ENCODE measurements around the gene ZFHX3. TPM values are rescaled to one million over a fixed set of nuclear protein-coding genes. Genes with fewer than 3 reads are reported as not detected.

ZFHX3 gene
- polyA plus RNA-seq, 1 donor from 2014 or later = 26.4 TPM

DNA sequence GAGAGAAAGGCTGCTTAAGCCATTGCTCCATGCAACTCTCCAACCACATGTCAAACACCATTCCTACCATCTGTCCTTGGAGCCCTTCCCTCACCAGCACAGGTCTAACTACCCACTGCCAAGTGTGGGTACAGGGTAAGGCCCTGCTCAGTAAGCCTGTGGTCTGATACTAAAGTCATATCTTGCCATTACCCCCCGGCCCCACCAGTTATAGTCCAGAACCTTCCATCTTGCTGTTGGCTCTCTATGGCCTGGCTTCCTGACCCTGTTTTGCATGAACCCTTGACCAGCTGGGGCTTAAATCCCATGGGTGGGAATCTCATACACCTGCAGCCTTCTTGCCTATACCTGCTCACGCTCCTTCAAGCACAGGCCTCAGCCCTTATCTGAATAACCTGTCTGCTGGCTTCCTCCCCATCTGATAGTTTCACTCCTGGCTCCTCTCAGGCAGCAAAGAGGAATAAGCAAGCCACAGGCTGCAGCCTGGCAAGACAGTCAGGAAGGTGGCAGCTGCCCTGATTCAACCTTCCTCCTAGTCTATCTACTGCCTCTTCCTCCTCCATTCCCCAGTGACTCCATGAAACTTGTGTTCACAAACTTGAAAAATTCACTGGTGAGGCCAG is 64.1 kb downstream of the ZFHX3 start:
- no peak overlapping the region for H3K4me2 ChIP-seq (ENCODE audit: low read length)
- no peak overlapping the region for H2AFZ ChIP-seq (ENCODE audit: low read depth, low read length)
- no peaks in the 10 kb centered on the region for H3K9me3 ChIP-seq (ENCODE audit: low read length)
- TF ChIP-seq, protein P1, sequence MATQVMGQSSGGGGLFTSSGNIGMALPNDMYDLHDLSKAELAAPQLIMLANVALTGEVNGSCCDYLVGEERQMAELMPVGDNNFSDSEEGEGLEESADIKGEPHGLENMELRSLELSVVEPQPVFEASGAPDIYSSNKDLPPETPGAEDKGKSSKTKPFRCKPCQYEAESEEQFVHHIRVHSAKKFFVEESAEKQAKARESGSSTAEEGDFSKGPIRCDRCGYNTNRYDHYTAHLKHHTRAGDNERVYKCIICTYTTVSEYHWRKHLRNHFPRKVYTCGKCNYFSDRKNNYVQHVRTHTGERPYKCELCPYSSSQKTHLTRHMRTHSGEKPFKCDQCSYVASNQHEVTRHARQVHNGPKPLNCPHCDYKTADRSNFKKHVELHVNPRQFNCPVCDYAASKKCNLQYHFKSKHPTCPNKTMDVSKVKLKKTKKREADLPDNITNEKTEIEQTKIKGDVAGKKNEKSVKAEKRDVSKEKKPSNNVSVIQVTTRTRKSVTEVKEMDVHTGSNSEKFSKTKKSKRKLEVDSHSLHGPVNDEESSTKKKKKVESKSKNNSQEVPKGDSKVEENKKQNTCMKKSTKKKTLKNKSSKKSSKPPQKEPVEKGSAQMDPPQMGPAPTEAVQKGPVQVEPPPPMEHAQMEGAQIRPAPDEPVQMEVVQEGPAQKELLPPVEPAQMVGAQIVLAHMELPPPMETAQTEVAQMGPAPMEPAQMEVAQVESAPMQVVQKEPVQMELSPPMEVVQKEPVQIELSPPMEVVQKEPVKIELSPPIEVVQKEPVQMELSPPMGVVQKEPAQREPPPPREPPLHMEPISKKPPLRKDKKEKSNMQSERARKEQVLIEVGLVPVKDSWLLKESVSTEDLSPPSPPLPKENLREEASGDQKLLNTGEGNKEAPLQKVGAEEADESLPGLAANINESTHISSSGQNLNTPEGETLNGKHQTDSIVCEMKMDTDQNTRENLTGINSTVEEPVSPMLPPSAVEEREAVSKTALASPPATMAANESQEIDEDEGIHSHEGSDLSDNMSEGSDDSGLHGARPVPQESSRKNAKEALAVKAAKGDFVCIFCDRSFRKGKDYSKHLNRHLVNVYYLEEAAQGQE (IDR thresholded peaks at IDR 0.05; ENCODE audit: borderline replicate concordance) = no peak
- no peak for TF ChIP-seq RAD21 (conservative IDR thresholded peaks at IDR 0.05)
- peak; percentile 4 for TF ChIP-seq POLR2AphosphoS5 (IDR thresholded peaks at IDR 0.05)
- no peak overlapping the region for H3K4me3 ChIP-seq (ENCODE audit: low read length)
- H3K27ac ChIP-seq (ENCODE audit: low read length) = no peak overlapping the region
- no peaks in the 10 kb centered on the region for H3K36me3 ChIP-seq (ENCODE audit: insufficient read depth, low read length)
- no peaks in the 10 kb centered on the region for H3K27me3 ChIP-seq (ENCODE audit: insufficient read depth, low read depth, low read length)
- H3K9ac ChIP-seq (ENCODE audit: low read length) = no peak overlapping the region
- H3F3A ChIP-seq (ENCODE audit: insufficient read depth, low read length, poor library complexity, severe bottlenecking) = no peaks in the 10 kb centered on the region
- peaks cover 98% of the 10 kb centered on the region for H4K20me1 ChIP-seq (ENCODE audit: insufficient read depth)
- H3K9me2 ChIP-seq (ENCODE audit: insufficient read depth, low read length) = no peaks in the 10 kb centered on the region
- H3K79me2 ChIP-seq (replicated peaks; ENCODE audit: insufficient read depth, low read length) = peaks cover 100% of the 10 kb centered on the region

DNA sequence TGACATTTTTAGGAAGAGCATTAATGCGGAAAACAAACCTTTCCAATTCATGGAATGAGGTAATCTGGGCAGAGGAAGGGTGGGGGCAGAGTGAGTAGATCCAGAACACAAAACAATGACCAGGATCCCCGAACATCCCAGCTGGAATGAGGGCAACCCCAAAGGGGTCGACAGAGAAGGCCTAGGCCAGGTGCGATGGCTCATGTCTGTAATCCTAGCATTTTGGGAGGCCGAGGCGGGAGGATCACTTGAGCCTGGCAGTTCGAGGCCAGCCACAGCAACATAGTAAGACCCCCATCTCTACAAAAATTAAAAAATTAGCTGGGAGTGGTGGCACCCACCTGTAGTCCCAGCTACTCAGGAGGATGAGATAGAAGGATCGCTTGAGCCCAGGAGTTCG is 64.7 kb downstream of the ZFHX3 start:
- Histone ChIP-seq H3K4me3 (ENCODE audit: low read length) (no peak overlapping the region), H3K9me3 (ENCODE audit: low read length) (no peaks in the 10 kb centered on the region), H3K9ac (ENCODE audit: low read length) (no peak overlapping the region), H3K9me2 (ENCODE audit: insufficient read depth, low read length) (no peaks in the 10 kb centered on the region), H3F3A (ENCODE audit: insufficient read depth, low read length, poor library complexity, severe bottlenecking) (no peaks in the 10 kb centered on the region), H4K20me1 (ENCODE audit: insufficient read depth) (peaks cover 98% of the 10 kb centered on the region), H3K27ac (ENCODE audit: low read length) (no peak overlapping the region), H3K4me2 (ENCODE audit: low read length) (no peak overlapping the region), H3K36me3 (ENCODE audit: insufficient read depth, low read length) (no peaks in the 10 kb centered on the region), H3K79me2 (replicated peaks; ENCODE audit: insufficient read depth, low read length) (peaks cover 100% of the 10 kb centered on the region), H3K27me3 (ENCODE audit: insufficient read depth, low read depth, low read length) (no peaks in the 10 kb centered on the region), H2AFZ (ENCODE audit: low read depth, low read length) (no peak overlapping the region)
- TF ChIP-seq SMC3 (conservative IDR thresholded peaks at IDR 0.05; ENCODE audit: poor library complexity) = no peak
- no peak for TF ChIP-seq EZH2 (IDR thresholded peaks at IDR 0.05; ENCODE audit: borderline replicate concordance, insufficient read depth, low read length, poor library complexity, severe bottlenecking)
- no peak for TF ChIP-seq MXI1 (conservative IDR thresholded peaks at IDR 0.05; ENCODE audit: poor library complexity, severe bottlenecking)
- no peak for TF ChIP-seq EP300 (conservative IDR thresholded peaks at IDR 0.05; ENCODE audit: poor library complexity, severe bottlenecking)
- no peak for TF ChIP-seq RAD21 (conservative IDR thresholded peaks at IDR 0.05)
- TF ChIP-seq TAF1 (IDR thresholded peaks at IDR 0.05; ENCODE audit: low read depth) = no peak

DNA sequence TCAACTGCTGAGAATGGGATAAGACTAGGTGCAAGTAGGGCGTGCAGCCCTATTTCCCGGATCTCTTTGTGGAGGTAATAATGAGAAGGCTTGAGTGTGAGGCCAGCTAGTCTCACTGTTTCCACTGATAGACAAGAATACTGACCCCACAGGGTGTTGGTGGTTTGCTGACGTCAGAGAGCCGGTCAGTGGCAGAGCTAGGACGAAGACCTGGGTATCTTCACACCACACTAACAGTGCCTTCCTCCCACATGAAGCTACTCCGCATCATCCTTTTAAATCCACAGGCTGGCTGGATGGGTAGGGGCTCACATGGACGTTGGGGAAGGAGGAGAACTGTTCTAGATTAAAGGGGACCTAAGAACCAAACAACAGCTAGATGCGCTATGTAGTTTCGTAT is 68.0 kb downstream of the ZFHX3 start:
- H3K27ac ChIP-seq (ENCODE audit: low read length) = no peak overlapping the region
- H3K4me2 ChIP-seq (ENCODE audit: low read length) = no peak overlapping the region
- H3K36me3 ChIP-seq (ENCODE audit: insufficient read depth, low read length) = no peaks in the 10 kb centered on the region
- H3K9ac ChIP-seq (ENCODE audit: low read length) = no peak overlapping the region
- H3K79me2 ChIP-seq (replicated peaks; ENCODE audit: insufficient read depth, low read length) = peaks cover 98% of the 10 kb centered on the region
- H3K9me2 ChIP-seq (ENCODE audit: insufficient read depth, low read length) = no peaks in the 10 kb centered on the region
- H3F3A ChIP-seq (ENCODE audit: insufficient read depth, low read length, poor library complexity, severe bottlenecking) = no peaks in the 10 kb centered on the region
- no peaks in the 10 kb centered on the region for H3K27me3 ChIP-seq (ENCODE audit: insufficient read depth, low read depth, low read length)
- no peak for TF ChIP-seq MXI1 (conservative IDR thresholded peaks at IDR 0.05; ENCODE audit: poor library complexity, severe bottlenecking)
- no peak for TF ChIP-seq TAF1 (IDR thresholded peaks at IDR 0.05; ENCODE audit: low read depth)
- no peak for TF ChIP-seq RAD21 (conservative IDR thresholded peaks at IDR 0.05)
- TF ChIP-seq, protein P1 (IDR thresholded peaks at IDR 0.05; ENCODE audit: borderline replicate concordance) = no peak
- TF ChIP-seq SMC3 (conservative IDR thresholded peaks at IDR 0.05; ENCODE audit: poor library complexity) = no peak
- H2AFZ ChIP-seq (ENCODE audit: low read depth, low read length) = no peak overlapping the region
- H3K9me3 ChIP-seq (ENCODE audit: low read length) = no peaks in the 10 kb centered on the region
- no peak overlapping the region for H3K4me3 ChIP-seq (ENCODE audit: low read length)
- peaks cover 95% of the 10 kb centered on the region for H4K20me1 ChIP-seq (ENCODE audit: insufficient read depth)

All from neural cell (in vitro differentiated cells).